Upper lobe of left lung (tissue), 4 donors: ENCODE results near the gene AP1AR.

ENCODE experiments used
- POLR2A ChIP-seq, 4 donors: fragments of 450-650 bp; IDR thresholded peaks; one replicate each; pipeline ENCODE4 v1.5.1; 2016 to 2017; ENCODE audit warnings: antibody characterized with exemption in 4 of 4, mild to moderate bottlenecking in 2 of 4
- POLR2AphosphoS5 ChIP-seq, 2 donors: sonication (generic); formaldehyde crosslinking; IDR thresholded peaks; one replicate each; pipeline ENCODE4 v1.5.1; 2017; ENCODE audit warnings: antibody characterized with exemption in 2 of 2
- TF ChIP-seq, protein P1 (sequence below), 6 experiments: fragments of 450-650 bp in 4 of 6; fragments of 200-600 bp in 2 of 6; sonication (generic) in 2 of 6; IDR thresholded peaks; one replicate each; pipeline ENCODE4 v1.5.1; 2016 to 2019; ENCODE audit warnings: antibody characterized with exemption in 6 of 6

DNA sequence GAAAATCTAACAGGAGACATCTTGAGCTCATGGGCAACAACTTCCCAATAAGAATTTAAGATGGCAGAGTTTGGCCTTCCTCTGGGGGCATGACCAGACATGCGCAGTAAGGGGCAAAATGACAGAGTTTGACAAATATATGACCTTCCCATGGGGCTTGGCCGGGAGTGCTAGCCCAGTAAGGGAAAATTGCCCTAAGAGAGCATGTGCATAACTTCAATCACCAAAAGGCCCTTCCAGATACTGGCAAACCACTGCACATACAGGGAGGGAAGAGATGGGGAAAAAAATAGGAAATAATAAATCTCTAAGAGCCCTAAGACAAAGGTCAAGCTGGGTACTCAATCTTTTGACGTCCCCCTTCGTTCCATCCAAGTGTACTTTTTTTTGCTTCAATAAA, 40.7 kb downstream of the AP1AR start:
- TF ChIP-seq POLR2A (IDR thresholded peaks at IDR 0.05) (no peak), POLR2AphosphoS5 (IDR thresholded peaks at IDR 0.05) (no peak)
- TF ChIP-seq, protein P1, sequence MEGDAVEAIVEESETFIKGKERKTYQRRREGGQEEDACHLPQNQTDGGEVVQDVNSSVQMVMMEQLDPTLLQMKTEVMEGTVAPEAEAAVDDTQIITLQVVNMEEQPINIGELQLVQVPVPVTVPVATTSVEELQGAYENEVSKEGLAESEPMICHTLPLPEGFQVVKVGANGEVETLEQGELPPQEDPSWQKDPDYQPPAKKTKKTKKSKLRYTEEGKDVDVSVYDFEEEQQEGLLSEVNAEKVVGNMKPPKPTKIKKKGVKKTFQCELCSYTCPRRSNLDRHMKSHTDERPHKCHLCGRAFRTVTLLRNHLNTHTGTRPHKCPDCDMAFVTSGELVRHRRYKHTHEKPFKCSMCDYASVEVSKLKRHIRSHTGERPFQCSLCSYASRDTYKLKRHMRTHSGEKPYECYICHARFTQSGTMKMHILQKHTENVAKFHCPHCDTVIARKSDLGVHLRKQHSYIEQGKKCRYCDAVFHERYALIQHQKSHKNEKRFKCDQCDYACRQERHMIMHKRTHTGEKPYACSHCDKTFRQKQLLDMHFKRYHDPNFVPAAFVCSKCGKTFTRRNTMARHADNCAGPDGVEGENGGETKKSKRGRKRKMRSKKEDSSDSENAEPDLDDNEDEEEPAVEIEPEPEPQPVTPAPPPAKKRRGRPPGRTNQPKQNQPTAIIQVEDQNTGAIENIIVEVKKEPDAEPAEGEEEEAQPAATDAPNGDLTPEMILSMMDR (IDR thresholded peaks at IDR 0.05), result no peak
